ENCODE data around the gene IGSF22.
"Not testable (repeated sequence)": the region's sequence is repeated elsewhere in the genome, so short reads cannot be mapped to it uniquely, and the experiment has no call there.

IGSF22 gene

DNA sequence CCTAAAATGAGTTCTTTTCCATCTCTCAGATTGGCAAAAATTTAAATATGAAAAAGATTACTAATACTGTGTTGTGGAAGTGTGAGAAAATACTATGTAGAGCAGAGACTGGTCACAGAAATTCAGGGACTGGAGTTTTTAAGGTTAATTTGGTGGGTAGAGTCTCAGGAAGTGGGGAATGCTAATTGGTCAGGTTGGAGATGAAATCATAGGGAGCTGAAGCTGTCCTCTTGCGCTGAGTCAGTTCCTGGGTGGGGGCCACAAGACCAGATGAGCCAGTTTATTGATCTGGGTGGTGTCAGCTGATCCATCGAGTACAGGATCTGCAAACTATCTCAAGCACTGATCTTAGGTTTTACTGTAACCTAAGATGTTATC, 56.8 kb downstream of the IGSF22 start:
- no peaks in the 10 kb centered on the region for H3K36me3 ChIP-seq (replicated peaks; ENCODE audit: insufficient read depth, low read length)
- no peak for TF ChIP-seq CTCF (IDR thresholded peaks at IDR 0.05; ENCODE audit: low read length)
- no peak for TF ChIP-seq EZH2phosphoT487 (IDR thresholded peaks at IDR 0.05; ENCODE audit: low read length)
- no peak for TF ChIP-seq EZH2 (optimal IDR thresholded peaks at IDR 0.05; ENCODE audit: low read depth, low read length)
- no peaks in the 10 kb centered on the region for H3K9me3 ChIP-seq (replicated peaks; ENCODE audit: insufficient read depth, low read length)
- H3K4me3 ChIP-seq (ENCODE audit: low read length), result no peak overlapping the region
- no peaks in the 10 kb centered on the region for H3K4me1 ChIP-seq (ENCODE audit: low read length)
- no peak overlapping the region for H3K9ac ChIP-seq (ENCODE audit: low read length)
- no peaks in the 10 kb centered on the region for H3K27me3 ChIP-seq (replicated peaks; ENCODE audit: insufficient read depth, low read length)
- H3K27ac ChIP-seq (ENCODE audit: low read length), result no peak overlapping the region
- no peak overlapping the region for H2AFZ ChIP-seq (ENCODE audit: low read length)
- no peak for DNase-seq
- H3K4me2 ChIP-seq (ENCODE audit: low read depth, low read length), result no peak overlapping the region
- no peaks in the 10 kb centered on the region for H4K20me1 ChIP-seq (ENCODE audit: insufficient read depth, low read length)
- H3K79me2 ChIP-seq (ENCODE audit: low read length), result no peaks in the 10 kb centered on the region
- no peaks in the 10 kb centered on the region for H3F3A ChIP-seq (ENCODE audit: insufficient read depth, low read length)
- no peaks in the 10 kb centered on the region for H3K9me2 ChIP-seq (replicated peaks; ENCODE audit: insufficient read depth, low read length)

- Histone ChIP-seq H3K36me3 (replicated peaks; ENCODE audit: insufficient read depth, low read length) (no peaks in the 10 kb centered on the region), H2AFZ (ENCODE audit: low read length) (no peak overlapping the region), H3K4me1 (ENCODE audit: low read length) (no peaks in the 10 kb centered on the region), H3K4me3 (ENCODE audit: low read length) (no peak overlapping the region), H4K20me1 (ENCODE audit: insufficient read depth, low read length) (no peaks in the 10 kb centered on the region), H3F3A (ENCODE audit: insufficient read depth, low read length) (no peaks in the 10 kb centered on the region), H3K79me2 (ENCODE audit: low read length) (no peaks in the 10 kb centered on the region), H3K9me2 (replicated peaks; ENCODE audit: insufficient read depth, low read length) (no peaks in the 10 kb centered on the region), H3K9ac (ENCODE audit: low read length) (no peak overlapping the region), H3K9me3 (replicated peaks; ENCODE audit: insufficient read depth, low read length) (no peaks in the 10 kb centered on the region), H3K27me3 (replicated peaks; ENCODE audit: insufficient read depth, low read length) (no peaks in the 10 kb centered on the region), H3K27ac (ENCODE audit: low read length) (no peak overlapping the region), H3K4me2 (ENCODE audit: low read depth, low read length) (no peak overlapping the region)
- DNase-seq, result no peak
- no peak for TF ChIP-seq EZH2 (optimal IDR thresholded peaks at IDR 0.05; ENCODE audit: low read depth, low read length)
- TF ChIP-seq CTCF (IDR thresholded peaks at IDR 0.05; ENCODE audit: low read length), result no peak
- TF ChIP-seq EZH2phosphoT487 (IDR thresholded peaks at IDR 0.05; ENCODE audit: low read length), result no peak
Observed at GRCh38 chr11:18668131-18668530, 57.9 kb downstream of the IGSF22 start.

DNA sequence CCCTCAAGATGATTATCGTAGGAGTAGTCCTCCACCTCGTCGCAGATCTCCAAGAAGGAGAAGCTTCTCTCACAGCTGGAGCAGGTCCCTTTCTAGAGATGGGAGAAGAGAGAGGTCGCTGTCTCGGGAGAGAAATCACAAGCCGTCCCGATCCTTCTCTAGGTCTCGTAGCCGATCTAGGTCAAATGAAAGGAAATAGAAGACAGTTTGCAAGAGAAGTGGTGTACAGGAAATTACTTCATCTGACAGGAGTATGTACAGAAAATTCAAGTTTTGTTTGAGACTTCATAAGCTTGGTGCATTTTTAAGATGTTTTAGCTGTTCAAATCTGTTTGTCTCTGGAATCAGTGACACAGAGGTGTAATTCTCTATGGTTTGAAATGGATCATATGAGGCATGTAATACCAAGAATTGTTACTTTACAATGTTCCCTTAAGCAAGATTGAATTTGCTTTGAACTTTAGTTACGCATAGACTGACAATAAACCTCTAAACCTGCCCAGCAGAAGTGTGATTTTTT, 60.6 kb downstream of the IGSF22 start:
- not testable (repeated sequence) for H3K9me3 ChIP-seq (replicated peaks; ENCODE audit: insufficient read depth, low read length); H2AFZ ChIP-seq (ENCODE audit: low read length); H3K27me3 ChIP-seq (replicated peaks; ENCODE audit: insufficient read depth, low read length); DNase-seq; H3K36me3 ChIP-seq (replicated peaks; ENCODE audit: insufficient read depth, low read length); H4K20me1 ChIP-seq (ENCODE audit: insufficient read depth, low read length); H3K79me2 ChIP-seq (ENCODE audit: low read length); H3K27ac ChIP-seq (ENCODE audit: low read length); H3K4me1 ChIP-seq (ENCODE audit: low read length); H3K9ac ChIP-seq (ENCODE audit: low read length); H3K4me2 ChIP-seq (ENCODE audit: low read depth, low read length); H3K9me2 ChIP-seq (replicated peaks; ENCODE audit: insufficient read depth, low read length); H3K4me3 ChIP-seq (ENCODE audit: low read length); H3F3A ChIP-seq (ENCODE audit: insufficient read depth, low read length)

GRCh38 chr11:18657673-18658072, 68.3 kb downstream of the IGSF22 start:
- Histone ChIP-seq H3K4me1 (ENCODE audit: low read length) (no peaks in the 10 kb centered on the region), H3K79me2 (ENCODE audit: low read length) (no peaks in the 10 kb centered on the region), H4K20me1 (ENCODE audit: insufficient read depth, low read length) (no peaks in the 10 kb centered on the region), H3K27me3 (replicated peaks; ENCODE audit: insufficient read depth, low read length) (no peaks in the 10 kb centered on the region), H2AFZ (ENCODE audit: low read length) (no peak overlapping the region), H3K9ac (ENCODE audit: low read length) (no peak overlapping the region), H3K27ac (ENCODE audit: low read length) (no peak overlapping the region), H3K36me3 (replicated peaks; ENCODE audit: insufficient read depth, low read length) (no peaks in the 10 kb centered on the region), H3K4me2 (ENCODE audit: low read depth, low read length) (no peak overlapping the region), H3K9me3 (replicated peaks; ENCODE audit: insufficient read depth, low read length) (no peaks in the 10 kb centered on the region), H3F3A (ENCODE audit: insufficient read depth, low read length) (no peaks in the 10 kb centered on the region), H3K9me2 (replicated peaks; ENCODE audit: insufficient read depth, low read length) (no peaks in the 10 kb centered on the region), H3K4me3 (ENCODE audit: low read length) (no peak overlapping the region)
- no peak for TF ChIP-seq EZH2phosphoT487 (IDR thresholded peaks at IDR 0.05; ENCODE audit: low read length)
- TF ChIP-seq CTCF (IDR thresholded peaks at IDR 0.05; ENCODE audit: low read length), result no peak
- TF ChIP-seq EZH2 (optimal IDR thresholded peaks at IDR 0.05; ENCODE audit: low read depth, low read length), result no peak
- DNase-seq, result no peak
